ENCODE data around the gene ARHGEF33.

Gene ARHGEF33

DNA sequence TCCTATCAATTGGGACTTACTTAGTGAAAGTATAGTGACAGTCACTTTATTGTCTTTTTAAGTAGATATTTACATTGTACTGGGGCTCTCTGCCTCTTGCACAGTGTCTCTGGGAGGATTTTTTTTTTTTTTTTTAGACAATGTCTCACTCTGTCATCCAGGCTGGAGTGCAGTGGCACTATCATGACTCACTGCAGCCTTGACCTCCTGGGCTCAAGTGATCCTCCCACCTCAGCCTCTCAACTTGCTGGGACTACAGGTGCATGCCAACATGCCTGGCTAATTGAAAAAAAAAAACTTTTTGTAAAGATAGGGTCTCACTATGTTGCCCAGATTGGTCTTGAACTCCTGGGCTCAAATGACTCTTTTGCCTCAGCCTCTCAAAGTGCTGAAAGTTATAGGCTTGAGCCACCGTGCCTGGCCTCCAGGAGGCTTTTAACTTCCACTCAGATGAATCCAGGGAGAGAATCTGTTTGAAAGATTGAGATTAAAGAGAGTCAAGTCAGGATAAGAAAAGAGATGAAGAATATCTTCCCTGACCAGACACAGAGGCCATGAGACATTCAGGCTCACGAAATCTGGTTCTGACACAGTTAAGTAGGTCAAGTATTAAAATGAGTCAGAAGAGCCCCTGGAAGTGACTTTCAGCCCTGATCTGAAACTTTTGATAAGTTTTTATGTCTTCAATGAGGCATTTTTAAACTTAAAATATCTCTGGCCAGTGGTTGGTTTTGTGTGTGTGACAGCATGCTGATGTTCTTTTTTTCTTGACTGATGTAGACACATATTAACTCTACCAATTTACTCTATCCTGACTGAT, 18.3 kb downstream of the ARHGEF33 start:
- Histone ChIP-seq H3K27ac (no peak overlapping the region), H3K27me3 (no peaks in the 10 kb centered on the region), H3K9me3 (no peaks in the 10 kb centered on the region), H3K4me3 (ENCODE audit: low read depth in 1 of 2, low read length in 1 of 2) (no peak overlapping the region), H3K36me3 (no peaks in the 10 kb centered on the region), H3K4me1 (ENCODE audit: control insufficient read depth in 1 of 2, insufficient read depth in 1 of 2, low read depth in 1 of 2, low read length in 1 of 2) (no peaks in the 10 kb centered on the region)
- TF ChIP-seq, protein P1, sequence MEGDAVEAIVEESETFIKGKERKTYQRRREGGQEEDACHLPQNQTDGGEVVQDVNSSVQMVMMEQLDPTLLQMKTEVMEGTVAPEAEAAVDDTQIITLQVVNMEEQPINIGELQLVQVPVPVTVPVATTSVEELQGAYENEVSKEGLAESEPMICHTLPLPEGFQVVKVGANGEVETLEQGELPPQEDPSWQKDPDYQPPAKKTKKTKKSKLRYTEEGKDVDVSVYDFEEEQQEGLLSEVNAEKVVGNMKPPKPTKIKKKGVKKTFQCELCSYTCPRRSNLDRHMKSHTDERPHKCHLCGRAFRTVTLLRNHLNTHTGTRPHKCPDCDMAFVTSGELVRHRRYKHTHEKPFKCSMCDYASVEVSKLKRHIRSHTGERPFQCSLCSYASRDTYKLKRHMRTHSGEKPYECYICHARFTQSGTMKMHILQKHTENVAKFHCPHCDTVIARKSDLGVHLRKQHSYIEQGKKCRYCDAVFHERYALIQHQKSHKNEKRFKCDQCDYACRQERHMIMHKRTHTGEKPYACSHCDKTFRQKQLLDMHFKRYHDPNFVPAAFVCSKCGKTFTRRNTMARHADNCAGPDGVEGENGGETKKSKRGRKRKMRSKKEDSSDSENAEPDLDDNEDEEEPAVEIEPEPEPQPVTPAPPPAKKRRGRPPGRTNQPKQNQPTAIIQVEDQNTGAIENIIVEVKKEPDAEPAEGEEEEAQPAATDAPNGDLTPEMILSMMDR (IDR thresholded peaks at IDR 0.05): no peak

DNA sequence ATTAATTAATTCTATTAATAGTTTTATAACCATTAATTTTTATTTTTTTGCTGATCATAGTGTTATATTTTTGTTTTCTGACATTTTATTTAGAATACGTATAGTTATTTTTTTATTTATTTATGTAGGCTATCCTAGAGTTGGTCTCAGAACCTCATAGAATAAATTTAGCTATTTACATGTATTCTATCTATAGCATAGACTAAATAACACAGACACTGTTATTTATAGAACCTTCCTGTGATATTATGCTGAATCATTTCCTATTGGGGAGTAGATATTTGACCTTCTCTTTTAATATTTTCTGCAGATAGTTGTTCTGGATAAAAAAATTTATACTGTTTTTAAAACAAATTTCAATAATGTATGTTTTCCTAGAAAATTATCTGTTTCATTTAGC, 20.2 kb downstream of the ARHGEF33 start:
- H3K4me3 ChIP-seq (ENCODE audit: low read depth in 1 of 2, low read length in 1 of 2): no peak overlapping the region
- H3K9me3 ChIP-seq: no peaks in the 10 kb centered on the region
- no peak overlapping the region for H3K27ac ChIP-seq
- TF ChIP-seq, protein P1 (IDR thresholded peaks at IDR 0.05): no peak
- no peaks in the 10 kb centered on the region for H3K27me3 ChIP-seq
- no peaks in the 10 kb centered on the region for H3K36me3 ChIP-seq
- H3K4me1 ChIP-seq (ENCODE audit: control insufficient read depth in 1 of 2, insufficient read depth in 1 of 2, low read depth in 1 of 2, low read length in 1 of 2): no peaks in the 10 kb centered on the region

GRCh38 chr2:38911191-38911590, 21.5 kb downstream of the ARHGEF33 start:
- no peaks in the 10 kb centered on the region for H3K27me3 ChIP-seq
- H3K27ac ChIP-seq: no peak overlapping the region
- no peak overlapping the region for H3K4me3 ChIP-seq (ENCODE audit: low read depth in 1 of 2, low read length in 1 of 2)
- no peaks in the 10 kb centered on the region for H3K36me3 ChIP-seq
- TF ChIP-seq, protein P1 (IDR thresholded peaks at IDR 0.05): no peak
- no peaks in the 10 kb centered on the region for H3K9me3 ChIP-seq
- H3K4me1 ChIP-seq (ENCODE audit: control insufficient read depth in 1 of 2, insufficient read depth in 1 of 2, low read depth in 1 of 2, low read length in 1 of 2): no peaks in the 10 kb centered on the region

DNA sequence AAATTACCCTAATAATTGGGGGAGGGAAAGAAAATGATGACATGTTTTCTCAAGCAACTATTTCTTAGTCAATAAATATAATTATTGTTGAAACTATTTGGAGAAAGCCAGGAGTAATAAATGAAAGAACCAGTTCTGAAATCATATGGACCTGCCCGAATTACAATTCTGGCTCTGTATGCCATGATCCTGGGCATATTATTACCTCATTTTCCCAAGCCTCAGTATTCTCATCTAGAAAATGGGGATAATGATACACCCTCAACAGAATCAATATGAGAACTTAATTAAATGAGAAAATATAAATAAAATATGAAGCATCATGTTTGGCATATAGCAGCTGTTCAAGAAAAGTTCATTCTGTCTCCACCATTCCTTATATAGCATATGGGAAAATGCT, 22.9 kb downstream of the ARHGEF33 start:
- Histone ChIP-seq H3K27me3 (no peaks in the 10 kb centered on the region), H3K36me3 (no peaks in the 10 kb centered on the region), H3K4me3 (ENCODE audit: low read depth in 1 of 2, low read length in 1 of 2) (no peak overlapping the region), H3K4me1 (ENCODE audit: control insufficient read depth in 1 of 2, insufficient read depth in 1 of 2, low read depth in 1 of 2, low read length in 1 of 2) (no peaks in the 10 kb centered on the region), H3K9me3 (no peaks in the 10 kb centered on the region), H3K27ac (no peak overlapping the region)
- TF ChIP-seq, protein P1 (IDR thresholded peaks at IDR 0.05): no peak

GRCh38 chr2:38922389-38922788, 32.7 kb downstream of the ARHGEF33 start:
- TF ChIP-seq, protein P1 (IDR thresholded peaks at IDR 0.05): no peak
- H3K4me3 ChIP-seq (ENCODE audit: low read depth in 1 of 2, low read length in 1 of 2): no peak overlapping the region
- H3K36me3 ChIP-seq: no peaks in the 10 kb centered on the region
- H3K27ac ChIP-seq: no peak overlapping the region
- H3K9me3 ChIP-seq: no peaks in the 10 kb centered on the region
- H3K27me3 ChIP-seq: no peaks in the 10 kb centered on the region
- no peaks in the 10 kb centered on the region for H3K4me1 ChIP-seq (ENCODE audit: control insufficient read depth in 1 of 2, insufficient read depth in 1 of 2, low read depth in 1 of 2, low read length in 1 of 2)
